ENCODE data around the gene TMUB1.
A peak's percentile ranks its signal among the peaks of the same experiment; 100 is the strongest.

TMUB1 gene, protein sequence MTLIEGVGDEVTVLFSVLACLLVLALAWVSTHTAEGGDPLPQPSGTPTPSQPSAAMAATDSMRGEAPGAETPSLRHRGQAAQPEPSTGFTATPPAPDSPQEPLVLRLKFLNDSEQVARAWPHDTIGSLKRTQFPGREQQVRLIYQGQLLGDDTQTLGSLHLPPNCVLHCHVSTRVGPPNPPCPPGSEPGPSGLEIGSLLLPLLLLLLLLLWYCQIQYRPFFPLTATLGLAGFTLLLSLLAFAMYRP

GRCh38 chr7:151083071-151083823, at the start of gene TMUB1:
Gene TMUB1 (minus strand): TSS chr7:151083493. CDS start chr7:151082563, 930 bp downstream.
- DNase-seq, result peak; percentile 67

DNA sequence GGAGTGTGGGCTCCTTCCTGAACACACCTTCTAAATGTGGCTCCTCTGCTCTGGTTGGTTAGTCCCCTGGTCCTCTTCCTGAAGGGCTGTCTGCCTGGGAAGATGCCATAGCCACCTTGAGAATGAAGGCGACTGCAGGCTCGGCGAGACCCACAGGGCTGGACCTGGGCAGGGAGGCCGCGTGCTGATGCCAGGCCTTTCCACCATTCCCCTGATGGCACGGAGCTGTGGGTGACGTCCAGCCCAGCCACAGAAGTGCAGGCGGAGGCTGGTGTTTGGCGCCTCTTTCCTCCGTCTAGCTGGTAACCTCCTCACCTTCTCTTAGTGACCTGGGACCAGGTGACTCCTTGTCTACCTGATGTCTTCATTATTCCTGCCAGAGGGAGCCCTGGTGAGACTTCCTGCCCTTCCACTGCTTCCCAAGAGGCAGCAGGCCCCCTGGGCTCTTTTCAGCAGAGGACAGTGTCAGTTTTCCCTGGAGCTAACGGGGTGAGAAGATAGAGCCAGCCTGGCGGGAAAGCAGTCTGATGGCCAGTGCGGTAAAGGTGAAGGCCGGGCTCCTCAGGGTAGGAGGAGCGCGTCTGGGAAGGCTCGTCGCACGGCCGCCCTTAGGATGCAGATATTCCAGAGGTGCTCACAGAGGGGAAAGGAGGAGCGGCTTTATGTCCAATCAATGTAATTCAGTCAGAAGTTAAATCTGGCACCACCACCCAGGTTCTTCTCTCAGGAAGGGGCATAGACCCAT, 49.3 kb upstream of the TMUB1 start:
- no peak for DNase-seq

DNA sequence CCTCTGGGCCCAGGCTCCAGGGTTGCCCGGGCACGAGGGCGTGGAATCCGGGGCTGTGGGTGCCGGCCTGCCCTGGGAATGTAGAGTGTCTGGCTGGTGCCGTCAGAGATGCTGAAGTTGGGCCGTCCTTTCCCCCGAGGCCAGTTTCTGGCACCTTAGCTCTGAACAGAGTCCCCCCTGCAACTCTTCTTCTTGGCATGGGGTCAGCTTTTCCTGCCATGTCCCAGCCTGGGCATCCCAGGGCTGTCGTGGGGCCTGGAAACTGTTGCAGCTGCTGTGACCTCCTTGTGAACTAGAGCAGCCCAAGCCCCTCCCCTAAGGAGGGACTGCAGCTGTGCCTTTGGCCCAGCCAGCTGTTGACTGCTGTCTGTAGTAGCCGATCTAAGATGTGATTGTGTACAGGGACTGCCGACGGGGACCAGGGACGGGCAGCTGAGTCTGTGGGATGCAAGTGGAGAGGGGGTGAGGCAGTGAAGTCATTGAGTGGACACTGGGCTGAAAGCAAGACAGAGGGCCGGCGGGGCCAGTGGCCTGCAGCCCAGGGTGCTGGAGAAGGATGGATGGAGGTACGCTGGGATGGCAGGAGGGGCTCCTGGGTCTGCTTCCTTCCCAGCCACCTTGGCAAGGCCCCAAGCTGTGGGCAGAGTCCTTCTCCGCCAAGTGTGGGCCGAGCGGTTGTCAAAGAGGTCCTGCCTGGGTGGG, 48.5 kb upstream of the TMUB1 start:
- no peak for DNase-seq

DNA sequence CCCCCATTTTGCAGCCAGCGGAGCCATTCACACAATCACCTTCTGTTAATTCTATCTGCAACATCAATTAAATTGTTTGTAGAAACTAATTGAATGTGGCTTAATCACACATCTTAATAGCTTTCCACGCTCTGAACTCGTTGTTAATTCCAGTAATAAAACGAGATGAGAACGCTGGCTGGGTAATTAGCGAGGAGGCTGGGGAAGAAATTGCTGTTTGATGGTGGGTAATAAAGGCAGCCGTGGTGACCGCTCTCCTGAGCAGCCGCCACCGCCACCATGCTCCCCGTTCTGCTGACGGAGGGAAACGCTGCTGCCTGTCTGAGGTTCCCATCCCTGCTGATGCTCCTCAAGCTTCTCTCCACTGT, 47.9 kb upstream of the TMUB1 start:
- no peak for DNase-seq

DNA sequence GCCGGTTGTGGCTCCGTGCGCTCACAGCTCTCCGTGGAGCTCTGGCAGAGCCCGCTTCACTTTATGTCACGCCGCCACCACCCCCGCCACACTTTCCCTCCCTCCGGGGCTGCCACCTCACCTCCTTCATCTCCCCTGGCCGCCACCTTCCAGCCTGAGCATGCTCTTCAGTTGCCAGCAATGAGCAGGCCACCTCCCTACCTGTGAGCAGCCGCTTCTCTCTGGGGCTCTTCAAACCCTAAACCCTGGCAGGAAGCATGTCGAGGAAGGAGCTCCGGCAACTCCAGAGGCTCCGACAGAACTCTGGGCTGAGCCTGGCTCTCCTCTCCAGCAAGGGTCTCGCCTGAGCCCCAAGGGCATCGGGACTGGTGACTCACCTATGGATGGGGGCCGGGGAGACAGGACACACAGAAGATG, 47.5 kb upstream of the TMUB1 start:
- no peak for DNase-seq

GRCh38 chr7:151129960-151130591, 46.8 kb upstream of the TMUB1 start:
- no peak for DNase-seq

DNA sequence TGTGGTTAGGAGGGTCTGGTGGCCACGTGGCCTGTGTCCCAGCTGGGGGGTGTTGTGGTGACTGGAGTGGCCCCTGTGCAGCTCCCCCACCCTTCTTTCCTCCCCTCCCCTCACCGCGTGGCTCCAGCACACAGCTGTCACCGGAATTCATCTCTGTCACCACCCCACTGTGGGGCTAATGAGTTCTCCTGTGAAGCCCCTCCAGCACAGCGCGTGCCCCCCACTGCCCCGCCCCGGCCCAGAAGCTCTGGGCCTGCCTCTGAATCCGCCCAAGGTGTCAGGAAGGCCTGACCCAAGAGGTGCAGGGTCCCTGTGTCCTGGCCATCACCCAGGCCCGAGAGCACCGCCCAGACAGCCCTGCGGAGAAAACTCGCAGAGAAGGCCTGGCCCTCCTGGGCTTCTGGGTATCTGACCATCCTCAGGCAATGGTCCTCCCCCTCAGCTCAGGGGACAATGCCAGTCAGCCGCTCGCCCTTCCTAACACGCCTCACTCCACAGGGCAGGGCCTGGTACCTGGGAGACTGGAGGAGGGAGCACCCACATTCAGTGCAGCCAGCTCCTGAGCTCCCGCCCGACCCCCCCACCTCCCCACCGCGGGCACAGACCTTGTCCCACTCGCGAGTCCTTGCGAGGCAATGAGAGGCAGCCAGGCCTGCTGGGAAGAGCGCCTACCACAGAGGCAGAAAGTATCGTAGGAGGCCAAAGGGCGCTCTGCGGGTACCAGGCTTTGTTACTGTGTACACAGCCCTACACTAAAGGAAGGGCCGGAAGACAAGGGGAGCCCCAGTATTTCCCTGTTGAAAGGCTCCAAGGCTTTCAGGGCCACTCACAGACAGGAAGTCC, 46.0 kb upstream of the TMUB1 start:
- no peak for DNase-seq

GRCh38 chr7:151128716-151129115, 45.4 kb upstream of the TMUB1 start:
- no peak for DNase-seq

DNA sequence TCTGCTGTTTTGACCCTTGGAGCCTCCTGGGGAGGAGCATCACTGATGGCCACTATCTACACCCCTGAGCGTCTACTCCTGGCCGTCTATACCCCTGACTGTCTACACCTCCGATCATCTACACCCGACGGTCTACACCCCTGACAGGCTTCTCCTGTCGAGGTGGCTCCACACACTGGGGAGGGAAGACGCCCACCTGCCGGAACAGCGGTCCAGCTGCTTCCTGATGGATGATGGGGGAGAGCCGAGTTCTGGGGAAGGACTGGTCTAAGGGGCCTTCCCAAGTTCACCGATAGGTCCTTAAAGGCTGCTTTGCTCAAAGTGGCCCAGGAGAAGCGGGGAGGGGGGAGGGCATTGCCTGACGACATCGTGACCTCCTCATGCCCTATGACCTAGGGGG, 44.9 kb upstream of the TMUB1 start:
- DNase-seq, result no peak

- no peak for DNase-seq
Observed at GRCh38 chr7:151126491-151127137, 43.3 kb upstream of the TMUB1 start.

DNA sequence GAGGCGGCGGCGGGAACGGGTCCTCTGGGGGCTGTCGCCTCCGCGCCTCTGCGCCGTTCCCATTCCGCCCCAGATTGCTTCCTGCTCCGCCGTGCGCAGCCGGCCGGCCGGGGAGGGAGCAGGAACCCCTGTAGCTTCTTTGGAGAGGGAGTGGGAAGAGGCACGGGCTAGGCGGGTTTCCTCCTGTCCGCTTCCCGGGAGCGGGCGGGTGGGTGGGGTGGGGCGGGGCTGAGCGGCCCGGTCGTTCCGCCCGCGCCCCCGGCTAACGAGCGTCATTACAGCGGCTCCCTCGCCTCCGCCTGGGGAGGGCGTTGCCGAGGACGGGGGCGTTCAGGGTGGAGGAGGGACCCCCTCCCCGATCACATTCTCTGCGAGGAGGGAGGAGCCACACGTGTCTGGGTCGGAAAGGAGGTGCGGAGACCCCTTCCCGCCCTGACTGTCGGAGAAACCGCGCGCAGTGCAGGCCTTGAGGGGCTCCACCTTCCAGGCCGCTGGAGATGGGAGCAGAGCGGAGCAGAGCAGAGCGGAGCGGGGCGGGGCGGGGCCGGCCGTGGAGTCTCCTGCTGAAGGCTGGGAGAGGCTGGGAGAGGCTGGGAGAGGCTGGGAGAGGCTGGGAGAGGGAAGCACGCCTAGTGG, 42.7 kb upstream of the TMUB1 start:
- no peak for DNase-seq

DNA sequence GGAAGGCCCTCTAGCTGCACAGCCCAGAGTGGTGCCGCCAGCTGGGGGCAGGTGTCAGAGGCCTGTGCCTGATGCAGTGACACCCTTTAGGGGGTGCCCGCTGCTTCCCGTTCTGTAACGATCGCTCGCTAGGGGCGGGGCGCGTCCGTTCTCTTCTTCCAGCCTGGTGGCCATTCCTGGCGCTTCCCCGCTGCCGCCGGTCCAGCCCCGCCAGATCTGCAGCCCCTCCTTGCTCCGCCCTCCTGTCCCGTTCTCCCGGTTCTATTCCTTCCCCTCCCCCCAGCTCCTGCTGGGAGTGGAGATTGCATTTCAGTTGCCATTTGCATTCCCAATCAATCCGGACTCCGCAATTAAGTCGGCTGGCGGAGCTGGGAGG, 42.2 kb upstream of the TMUB1 start:
- no peak for DNase-seq

- DNase-seq, result no peak
Observed at GRCh38 chr7:151124899-151125399, 41.7 kb upstream of the TMUB1 start.

DNA sequence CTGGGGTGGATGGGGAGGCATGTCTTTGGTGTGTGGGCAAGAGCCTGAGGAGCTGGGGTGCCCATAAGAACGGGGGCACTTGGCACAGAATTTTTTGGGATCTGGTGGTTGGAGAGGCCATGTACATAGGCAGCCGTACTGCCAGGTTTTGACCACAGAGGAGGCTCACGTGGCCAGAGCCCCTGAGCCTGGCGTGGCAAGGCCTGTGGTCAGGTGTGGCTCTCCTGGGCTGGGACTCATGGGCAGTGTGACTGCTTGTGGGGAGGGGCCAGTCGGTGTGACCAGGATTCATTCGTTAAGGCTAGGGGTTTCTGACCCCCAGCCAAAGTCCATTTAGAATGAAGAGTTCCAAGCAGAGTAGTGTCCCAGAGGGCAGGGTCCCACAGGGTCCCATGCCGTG, 41.2 kb upstream of the TMUB1 start:
- DNase-seq, result no peak

DNA sequence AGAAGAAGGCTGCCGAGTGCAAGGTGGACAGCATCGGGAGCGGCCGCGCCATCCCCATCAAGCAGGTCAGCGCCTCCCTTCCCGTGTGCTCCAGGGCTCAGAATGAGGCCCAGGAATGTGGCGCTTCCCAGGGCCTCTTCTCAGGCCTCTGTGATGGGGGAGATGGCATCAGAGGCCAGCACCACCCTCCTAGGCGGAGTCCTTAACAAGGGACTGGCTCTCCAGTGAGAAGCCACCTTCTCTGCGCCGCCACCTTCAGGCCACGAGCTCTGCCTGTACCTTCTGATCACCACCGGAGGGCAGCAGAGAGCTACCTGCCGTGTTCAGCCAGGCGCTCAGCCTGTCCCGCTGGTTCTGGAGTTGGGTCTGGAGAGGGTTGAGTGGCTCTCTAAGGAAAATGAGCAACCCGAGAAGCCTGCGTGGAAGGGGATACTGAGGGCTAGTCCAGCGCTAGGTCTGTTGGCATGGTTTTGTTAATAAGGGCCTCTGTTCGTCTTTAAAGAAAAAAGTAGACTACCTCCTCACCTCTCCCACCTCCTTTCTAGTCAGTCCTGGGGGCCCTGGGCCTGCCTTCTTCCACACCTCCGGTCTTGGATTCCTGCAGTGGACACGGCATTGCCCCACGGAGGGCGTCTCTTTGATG, 40.6 kb upstream of the TMUB1 start:
- DNase-seq, result peak; percentile 55

DNA sequence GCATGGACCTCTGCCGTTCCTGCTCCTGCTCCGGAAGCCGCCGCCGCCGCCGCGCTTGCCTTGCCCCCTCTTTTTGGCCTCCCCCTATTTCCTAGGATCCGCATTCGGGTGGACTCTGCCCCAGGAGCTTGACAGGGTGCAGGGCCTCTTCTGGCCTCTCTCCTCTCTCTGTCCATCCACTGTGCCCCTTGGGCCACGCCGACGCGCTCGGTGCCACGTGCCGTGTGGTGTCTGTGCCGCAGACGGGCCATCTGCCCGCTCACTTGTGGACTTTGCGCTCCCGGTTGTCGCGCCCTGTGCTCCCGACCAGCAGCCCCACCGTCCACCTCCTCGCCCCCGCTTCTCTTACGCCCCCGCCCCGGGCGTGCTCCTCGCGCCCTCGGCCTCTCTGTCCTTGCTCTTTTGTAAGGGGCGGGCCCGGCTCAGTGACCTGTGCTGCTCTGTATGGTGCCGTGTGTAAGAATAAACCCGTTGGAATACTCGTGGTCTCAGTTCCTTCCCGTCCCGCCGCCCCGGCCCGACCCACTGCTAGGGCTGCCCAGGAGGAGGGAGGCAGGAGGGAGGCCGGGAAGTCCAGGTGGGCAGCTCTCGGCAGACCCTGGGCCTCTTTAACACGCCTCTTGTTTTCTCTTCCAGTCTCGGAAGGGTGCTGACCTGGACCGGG, 40.0 kb upstream of the TMUB1 start:
- no peak for DNase-seq

GRCh38 chr7:151122796-151123157, 39.5 kb upstream of the TMUB1 start:
- DNase-seq, result no peak

DNA sequence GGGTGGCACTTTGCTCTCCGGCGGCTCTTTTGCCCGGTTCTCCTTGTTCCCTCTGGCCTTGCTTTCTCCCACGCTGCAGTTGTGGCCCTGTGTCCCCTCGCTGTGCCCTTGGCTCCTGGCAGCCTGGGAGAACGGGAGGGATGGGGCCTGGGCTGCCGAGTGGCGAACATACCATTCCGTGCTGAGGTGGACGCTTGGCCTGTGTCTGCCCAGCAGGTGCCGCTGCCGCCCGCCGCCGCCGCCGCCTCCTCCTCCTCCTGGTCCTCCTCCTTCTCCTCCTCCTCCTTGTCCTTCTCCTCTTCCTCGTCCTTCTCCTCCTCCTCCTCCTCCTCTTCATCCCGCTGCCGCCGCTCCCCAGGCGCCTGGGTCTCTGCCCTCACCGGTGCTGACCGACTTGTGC, 39.0 kb upstream of the TMUB1 start:
- no peak for DNase-seq

GRCh38 chr7:151121380-151122170, 38.3 kb upstream of the TMUB1 start:
- no peak for DNase-seq

Data from inflammatory macrophage treated with lipopolysaccharide for 4 hours (primary cell).